Measurements from ENCODE around the gene GMCL2. TPM values are rescaled to one million over a fixed set of nuclear protein-coding genes. Genes with fewer than 3 reads are reported as not detected.
"Not testable (repeated sequence)": the region's sequence is repeated elsewhere in the genome, so short reads cannot be mapped to it uniquely, and the experiment has no call there.

GMCL2 gene
- total RNA-seq, 2 donors from 2014 or later = not detected

- Mint-ChIP-seq H3K36me3 (peaks cover 33% of the 10 kb centered on the region), H3K4me1 (ENCODE audit: low read depth in 2 of 2) (peaks cover 42 to 43% of the 10 kb centered on the region in 2 donors), H3K27ac (peak overlapping the region; percentile 75 to 90), H3K4me3 (peak overlapping the region; percentile 90), H3K9me3 (no peaks in the 10 kb centered on the region), H3K27me3 (no peaks in the 10 kb centered on the region)
- DNase-seq (ENCODE audit: low spot score) (no peak), ATAC-seq (no peak)
These were observed 20.2 kb upstream of the GMCL2 start for GRCh38 chr5:178207183-178207916.

- Mint-ChIP-seq H3K4me1 (ENCODE audit: low read depth in 2 of 2) (peaks cover 42 to 43% of the 10 kb centered on the region in 2 donors), H3K36me3 (peaks cover 33% of the 10 kb centered on the region), H3K27me3 (no peaks in the 10 kb centered on the region), H3K27ac (peak overlapping the region; percentile 75 to 90), H3K4me3 (peak overlapping the region; percentile 90), H3K9me3 (no peaks in the 10 kb centered on the region)
- DNase-seq (ENCODE audit: low spot score) (no peak), ATAC-seq (no peak)
These were observed 19.3 kb upstream of the GMCL2 start for GRCh38 chr5:178206166-178207101.

DNA sequence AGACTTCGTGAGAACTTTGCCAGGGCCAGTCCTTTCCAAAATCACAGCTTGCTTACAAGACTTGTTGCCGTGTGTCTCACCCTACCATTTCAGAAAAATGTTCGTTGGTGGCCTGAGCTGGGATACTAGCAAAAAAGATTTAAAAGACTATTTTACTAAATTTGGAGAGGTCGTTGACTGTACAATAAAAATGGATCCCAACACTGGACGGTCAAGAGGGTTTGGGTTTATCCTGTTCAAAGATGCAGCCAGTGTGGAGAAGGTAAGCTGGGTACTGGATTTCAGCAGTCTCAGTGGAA is 18.5 kb upstream of the GMCL2 start:
- DNase-seq (ENCODE audit: low spot score) (no peak), ATAC-seq (no peak)
- Mint-ChIP-seq H3K4me3 (peak overlapping the region; percentile 90), H3K9me3 (no peaks in the 10 kb centered on the region), H3K27ac (peak overlapping the region; percentile 75 to 90), H3K4me1 (ENCODE audit: low read depth in 2 of 2) (peaks cover 42 to 43% of the 10 kb centered on the region in 2 donors), H3K27me3 (no peaks in the 10 kb centered on the region), H3K36me3 (peaks cover 33% of the 10 kb centered on the region)

GRCh38 chr5:178204935-178205748 is 18.0 kb upstream of the GMCL2 start:
- Mint-ChIP-seq H3K36me3 (peaks cover 33% of the 10 kb centered on the region), H3K4me3 (peak overlapping the region; percentile 97), H3K27me3 (no peaks in the 10 kb centered on the region), H3K27ac (peak overlapping the region; percentile 75 to 90), H3K4me1 (ENCODE audit: low read depth in 2 of 2) (peaks cover 42% of the 10 kb centered on the region in 2 donors), H3K9me3 (no peaks in the 10 kb centered on the region)
- DNase-seq (ENCODE audit: low spot score) = peak; percentile 91
- ATAC-seq = peak; percentile 74 to 79

GRCh38 chr5:178204182-178204934 is 17.2 kb upstream of the GMCL2 start, which contains the start of gene HNRNPAB:
Gene HNRNPAB (plus strand): TSS chr5:178204533. CDS start chr5:178204838, 305 bp downstream.
- DNase-seq (ENCODE audit: low spot score) = peak; percentile 94
- no peaks in the 10 kb centered on the region for H3K27me3 Mint-ChIP-seq
- peak within 1 kb of the TSS; percentile 96 to 99 for H3K27ac Mint-ChIP-seq
- peaks cover 34 to 37% of the 10 kb centered on the region in 2 donors for H3K4me1 Mint-ChIP-seq (ENCODE audit: low read depth in 2 of 2)
- H3K9me3 Mint-ChIP-seq = no peaks in the 10 kb centered on the region
- peak within 1 kb of the TSS; percentile 97 for H3K4me3 Mint-ChIP-seq
- peak; percentile 93 to 94 for ATAC-seq
- H3K36me3 Mint-ChIP-seq = peaks cover 28% of the 10 kb centered on the region

- no peaks in the 10 kb centered on the region for H3K9me3 Mint-ChIP-seq
- peak in 1 of 2 donors; percentile 2 for ATAC-seq
- H3K36me3 Mint-ChIP-seq = peaks cover 23% of the 10 kb centered on the region
- peak overlapping the region; percentile 97 for H3K4me3 Mint-ChIP-seq
- H3K4me1 Mint-ChIP-seq (ENCODE audit: low read depth in 2 of 2) = peaks cover 30 to 32% of the 10 kb centered on the region in 2 donors
- no peak for DNase-seq (ENCODE audit: low spot score)
- no peaks in the 10 kb centered on the region for H3K27me3 Mint-ChIP-seq
- peak overlapping the region; percentile 96 to 99 for H3K27ac Mint-ChIP-seq
These were observed 16.6 kb upstream of the GMCL2 start for GRCh38 chr5:178203670-178204181.

GRCh38 chr5:178202541-178202940 is 15.4 kb upstream of the GMCL2 start:
- H3K4me1 Mint-ChIP-seq (ENCODE audit: low read depth in 2 of 2) = peaks cover 23 to 24% of the 10 kb centered on the region in 2 donors
- no peak for ATAC-seq
- no peak overlapping the region for H3K27ac Mint-ChIP-seq
- peak overlapping the region; percentile 59 for H3K4me3 Mint-ChIP-seq
- no peaks in the 10 kb centered on the region for H3K27me3 Mint-ChIP-seq
- H3K36me3 Mint-ChIP-seq = peaks cover 17% of the 10 kb centered on the region
- DNase-seq (ENCODE audit: low spot score) = no peak
- no peaks in the 10 kb centered on the region for H3K9me3 Mint-ChIP-seq

GRCh38 chr5:178201927-178202235 is 14.7 kb upstream of the GMCL2 start:
- Mint-ChIP-seq H3K27ac (no peak overlapping the region), H3K4me1 (ENCODE audit: low read depth in 2 of 2) (peaks cover 19% of the 10 kb centered on the region in 2 donors), H3K27me3 (no peaks in the 10 kb centered on the region), H3K9me3 (no peaks in the 10 kb centered on the region), H3K4me3 (no peak overlapping the region), H3K36me3 (peaks cover 17% of the 10 kb centered on the region)
- DNase-seq (ENCODE audit: low spot score) (no peak), ATAC-seq (no peak)

GRCh38 chr5:178201221-178201926 is 14.2 kb upstream of the GMCL2 start:
- Mint-ChIP-seq H3K36me3 (peaks cover 14% of the 10 kb centered on the region), H3K4me3 (no peak overlapping the region), H3K4me1 (ENCODE audit: low read depth in 2 of 2) (peaks cover 15 to 18% of the 10 kb centered on the region in 2 donors), H3K9me3 (no peaks in the 10 kb centered on the region), H3K27ac (no peak overlapping the region), H3K27me3 (no peaks in the 10 kb centered on the region)
- DNase-seq (ENCODE audit: low spot score) = no peak
- no peak for ATAC-seq

DNA sequence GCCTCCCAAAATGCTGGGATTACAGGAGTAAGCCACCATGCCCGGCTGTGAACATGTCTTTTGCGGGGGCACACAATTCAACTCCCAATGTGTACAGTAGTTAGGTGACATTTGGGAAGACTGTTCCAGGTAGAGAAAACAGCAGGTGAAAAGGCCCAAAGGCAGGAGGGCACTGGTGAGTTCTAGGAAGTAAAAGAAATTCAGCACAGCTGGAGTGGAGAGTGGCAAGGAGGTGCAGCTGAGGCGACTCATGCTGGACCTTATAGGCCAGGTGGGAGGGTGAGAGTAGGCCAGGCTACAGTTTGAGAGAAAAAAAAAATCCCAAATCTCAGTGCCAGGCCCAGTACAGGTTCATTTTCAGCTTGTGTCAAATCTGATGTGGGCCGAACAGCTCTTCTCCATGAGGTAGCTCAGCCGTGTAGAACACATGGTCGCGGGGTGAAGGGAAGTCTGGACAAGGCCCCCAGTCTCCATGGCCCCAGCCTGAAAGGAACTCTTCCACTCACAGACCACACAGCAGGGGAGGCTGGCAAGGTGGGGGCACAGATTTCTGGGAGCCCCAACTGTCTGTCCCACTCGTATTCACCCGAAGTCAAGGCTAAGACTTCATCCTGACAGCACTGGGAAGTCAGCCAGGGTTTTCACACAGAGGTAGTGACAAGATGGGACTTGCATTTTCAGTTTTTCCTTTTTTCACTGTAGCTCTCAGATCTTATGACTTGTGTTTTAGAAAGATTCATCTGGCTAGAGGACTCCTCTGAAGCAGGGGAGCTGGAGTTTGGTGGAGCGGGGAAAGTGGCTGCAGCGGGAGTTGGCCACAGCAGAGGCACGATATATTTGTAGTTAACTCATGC is 12.6 kb upstream of the GMCL2 start:
- H3K4me3 Mint-ChIP-seq = no peak overlapping the region
- no peak for ATAC-seq
- H3K27me3 Mint-ChIP-seq = no peaks in the 10 kb centered on the region
- H3K27ac Mint-ChIP-seq = no peak overlapping the region
- H3K4me1 Mint-ChIP-seq (ENCODE audit: low read depth in 2 of 2) = peaks cover 11 to 16% of the 10 kb centered on the region in 2 donors
- no peaks in the 10 kb centered on the region for H3K9me3 Mint-ChIP-seq
- H3K36me3 Mint-ChIP-seq = peaks cover 4% of the 10 kb centered on the region
- DNase-seq (ENCODE audit: low spot score) = no peak

DNA sequence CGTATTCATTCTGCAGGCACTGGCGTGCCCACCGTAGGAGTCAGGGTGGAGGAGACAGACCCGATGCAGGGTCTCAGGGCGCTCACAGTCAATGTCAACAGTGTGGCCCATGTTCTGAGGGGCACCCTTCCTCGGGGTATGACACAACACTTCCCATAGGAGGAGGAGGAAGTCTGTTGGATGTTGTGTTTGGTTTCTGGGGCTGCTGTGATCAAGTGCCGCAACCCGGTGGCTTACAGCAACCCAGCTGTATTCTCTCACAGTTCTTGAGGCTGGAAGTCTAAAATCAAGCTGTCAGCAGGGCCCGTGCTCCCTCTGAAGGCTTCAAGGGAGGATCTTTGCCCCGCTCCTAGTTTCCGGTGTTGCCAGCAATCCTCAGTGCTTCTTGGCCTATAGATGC is 11.5 kb upstream of the GMCL2 start:
- no peaks in the 10 kb centered on the region for H3K27me3 Mint-ChIP-seq
- H3K4me1 Mint-ChIP-seq (ENCODE audit: low read depth in 2 of 2) = peaks cover 18 to 21% of the 10 kb centered on the region in 2 donors
- no peak overlapping the region for H3K27ac Mint-ChIP-seq
- no peaks in the 10 kb centered on the region for H3K9me3 Mint-ChIP-seq
- no peaks in the 10 kb centered on the region for H3K36me3 Mint-ChIP-seq
- H3K4me3 Mint-ChIP-seq = no peak overlapping the region
- DNase-seq (ENCODE audit: low spot score) (no peak), ATAC-seq (no peak)

GRCh38 chr5:178198151-178198550 is 11.0 kb upstream of the GMCL2 start:
- not testable (repeated sequence) for H3K4me3 Mint-ChIP-seq; H3K27ac Mint-ChIP-seq; DNase-seq (ENCODE audit: low spot score); ATAC-seq; H3K36me3 Mint-ChIP-seq; H3K9me3 Mint-ChIP-seq; H3K27me3 Mint-ChIP-seq
- peaks cover 23 to 27% of the 10 kb centered on the region in 2 donors for H3K4me1 Mint-ChIP-seq (ENCODE audit: low read depth in 2 of 2)
